MCF 10A (cell line): ENCODE data around the gene OSER1. TPM values are rescaled to one million over a fixed set of nuclear protein-coding genes. Genes with fewer than 3 reads are reported as not detected.
A peak's percentile ranks its signal among the peaks of the same experiment; 100 is the strongest.

Experiments
- BruUV-seq: library from RNA; stranded (reverse); fragments of 400-500 nt; replicated peaks from 2 replicates; lab custom pipeline; 2021; lab: Mats Ljungman, UMichigan
- CTCF ChIA-PET: fragments of 300-600 bp; sonication (Branson Sonifier 250); formaldehyde crosslinking; extraction: SDS; loops from one replicate; lab custom pipeline; 2021; ENCODE audit warnings: antibody characterized with exemption, inconsistent platforms; lab: Yijun Ruan, JAX
- POLR2A ChIA-PET: fragments of 300-600, 350-650 bp; sonication (Branson Sonifier 250); formaldehyde crosslinking; extraction: SDS; loops from one replicate; lab custom pipeline; 2020; ENCODE audit warnings: antibody characterized with exemption, inconsistent platforms; lab: Yijun Ruan, JAX
- DNase-seq: peaks from one replicate; pipeline ENCODE4 v3.0.0-alpha.2; 2018; ENCODE audit not compliant: unreplicated experiment
- H3K27ac Mint-ChIP-seq: one replicate; pipeline ENCODE4 v1.8.0; 2022; ENCODE audit warnings: mild to moderate bottlenecking, low read depth, mixed read lengths; ENCODE audit not compliant: unreplicated experiment
- H3K27me3 Mint-ChIP-seq: one replicate; pipeline ENCODE4 v1.8.0; 2022; ENCODE audit warnings: mixed read lengths; ENCODE audit not compliant: insufficient read depth, unreplicated experiment
- H3K36me3 Mint-ChIP-seq: one replicate; pipeline ENCODE4 v1.8.0; 2022; ENCODE audit warnings: mild to moderate bottlenecking, moderate library complexity, mixed read lengths; ENCODE audit not compliant: insufficient read depth, unreplicated experiment
- H3K4me1 Mint-ChIP-seq: one replicate; pipeline ENCODE4 v1.8.0; 2022; ENCODE audit warnings: mixed read lengths; ENCODE audit not compliant: insufficient read depth, unreplicated experiment
- H3K4me3 Mint-ChIP-seq: one replicate; pipeline ENCODE4 v1.8.0; 2022; ENCODE audit warnings: mild to moderate bottlenecking, moderate library complexity, mixed read lengths; ENCODE audit not compliant: unreplicated experiment
- H3K9me3 Mint-ChIP-seq: one replicate; pipeline ENCODE4 v1.8.0; 2022; ENCODE audit warnings: mixed read lengths; ENCODE audit not compliant: unreplicated experiment
- intact Hi-C: fragments of 100-400 bp; cut with micrococcal nuclease; formaldehyde crosslinking; loops from 2 replicates; pipeline ENCODE4 v1.14.1; 2022
- total RNA-seq: library from RNA; stranded (reverse); gene quantifications from 2 replicates; pipeline ENCODE4 v1.2.3, GENCODE V29; 2022
- TF ChIP-seq, protein P1 (sequence below): fragments of 200-600 bp; IDR thresholded peaks from one replicate; pipeline ENCODE4 v1.8.0; 2022; ENCODE audit warnings: antibody characterized with exemption, mild to moderate bottlenecking; ENCODE audit not compliant: unreplicated experiment

OSER1 gene
- total RNA-seq, 1 experiment from 2014 or later, result 50.8 TPM

DNA sequence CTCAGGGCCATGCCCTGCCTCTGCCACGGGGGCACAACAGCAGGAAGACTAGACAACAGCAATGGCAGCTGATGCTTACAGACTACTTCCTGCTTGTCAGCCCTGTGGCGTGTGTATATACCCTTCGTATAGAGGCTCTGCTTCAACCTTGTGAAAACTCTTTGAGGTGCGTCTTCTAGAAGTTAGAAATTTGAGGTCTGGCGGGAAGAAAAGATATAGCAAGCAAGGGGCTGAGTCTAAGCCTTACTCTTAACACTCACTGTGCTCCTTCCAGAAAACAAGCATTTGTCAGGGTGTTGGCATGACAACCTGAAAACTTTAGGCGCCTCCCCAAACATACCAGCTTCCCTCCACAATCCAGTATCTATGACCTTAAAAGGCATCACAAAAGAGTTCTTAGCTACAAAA is 56.9 kb downstream of the OSER1 start:
- Mint-ChIP-seq H3K36me3 (peaks cover 20% of the 10 kb centered on the region), H3K4me1 (peaks cover 15% of the 10 kb centered on the region), H3K27me3 (no peaks in the 10 kb centered on the region), H3K27ac (no peak overlapping the region), H3K9me3 (peaks cover 2% of the 10 kb centered on the region), H3K4me3 (no peak overlapping the region)
- DNase-seq, result no peak
- TF ChIP-seq, protein P1, sequence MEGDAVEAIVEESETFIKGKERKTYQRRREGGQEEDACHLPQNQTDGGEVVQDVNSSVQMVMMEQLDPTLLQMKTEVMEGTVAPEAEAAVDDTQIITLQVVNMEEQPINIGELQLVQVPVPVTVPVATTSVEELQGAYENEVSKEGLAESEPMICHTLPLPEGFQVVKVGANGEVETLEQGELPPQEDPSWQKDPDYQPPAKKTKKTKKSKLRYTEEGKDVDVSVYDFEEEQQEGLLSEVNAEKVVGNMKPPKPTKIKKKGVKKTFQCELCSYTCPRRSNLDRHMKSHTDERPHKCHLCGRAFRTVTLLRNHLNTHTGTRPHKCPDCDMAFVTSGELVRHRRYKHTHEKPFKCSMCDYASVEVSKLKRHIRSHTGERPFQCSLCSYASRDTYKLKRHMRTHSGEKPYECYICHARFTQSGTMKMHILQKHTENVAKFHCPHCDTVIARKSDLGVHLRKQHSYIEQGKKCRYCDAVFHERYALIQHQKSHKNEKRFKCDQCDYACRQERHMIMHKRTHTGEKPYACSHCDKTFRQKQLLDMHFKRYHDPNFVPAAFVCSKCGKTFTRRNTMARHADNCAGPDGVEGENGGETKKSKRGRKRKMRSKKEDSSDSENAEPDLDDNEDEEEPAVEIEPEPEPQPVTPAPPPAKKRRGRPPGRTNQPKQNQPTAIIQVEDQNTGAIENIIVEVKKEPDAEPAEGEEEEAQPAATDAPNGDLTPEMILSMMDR, result no peak
- intact Hi-C loops, result loop anchor here (2.0 kb wide), 1 partner anchor 35 kb away; no protein-coding TSS in a partner anchor
- POLR2A ChIA-PET, result interaction anchor here (1.0 to 4.3 kb wide), 7 partner anchors 10 to 37 kb away, joined by 3 to 17 read pairs (median 7); partner anchors contain the start of gene JPH2
- CTCF ChIA-PET, result interaction anchor here (0.8 to 4.7 kb wide), 9 partner anchors 10 to 45 kb away, joined by 3 to 51 read pairs (median 3); partner anchors contain the start of gene JPH2
- no TSS peak for BruUV-seq

- POLR2A ChIA-PET, result interaction anchor here (0.6 to 4.3 kb wide), 9 partner anchors 9 to 57 kb away, joined by 3 to 16 read pairs (median 3); no protein-coding TSS in a partner anchor
- Mint-ChIP-seq H3K36me3 (peaks cover 24% of the 10 kb centered on the region), H3K9me3 (no peaks in the 10 kb centered on the region), H3K27me3 (no peaks in the 10 kb centered on the region), H3K27ac (peak overlapping the region; percentile 65), H3K4me1 (peaks cover 15% of the 10 kb centered on the region), H3K4me3 (no peak overlapping the region)
- TF ChIP-seq, protein P1, result no peak
- BruUV-seq, result no TSS peak
- peak; percentile 85 for DNase-seq
- intact Hi-C loops, result no loop called here
- CTCF ChIA-PET, result interaction anchor here (0.6 to 4.7 kb wide), 7 partner anchors 11 to 250 kb away, joined by 3 to 51 read pairs (median 5); partner anchors contain the start of gene JPH2
Measured at GRCh38 chr20:44151621-44152416, 58.8 kb downstream of the OSER1 start.

DNA sequence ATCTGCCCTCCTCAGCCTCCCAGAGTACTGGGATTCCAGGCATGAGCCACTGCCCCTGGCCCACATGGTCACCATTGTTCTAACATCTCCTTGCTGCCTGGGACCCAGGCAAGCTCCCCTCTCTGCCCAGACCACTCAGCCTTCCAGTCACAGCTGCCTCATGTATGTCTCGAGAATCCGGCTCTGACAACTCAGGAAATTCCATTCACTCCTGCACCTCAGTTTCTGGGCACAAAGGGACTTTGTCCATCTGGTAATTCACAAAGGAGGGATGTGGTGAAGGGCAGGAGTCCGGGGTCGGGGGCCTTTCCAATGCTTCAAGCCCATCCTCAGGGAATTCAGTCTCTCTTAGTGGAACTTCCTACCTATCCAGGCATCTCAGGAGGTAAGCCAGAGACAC is 64.3 kb downstream of the OSER1 start:
- intact Hi-C loops, result no loop called here
- ChIA-PET CTCF (interaction anchor here (0.6 to 3.7 kb wide), 3 partner anchors 22 to 44 kb away, joined by 3 to 20 read pairs (median 3); no protein-coding TSS in a partner anchor), POLR2A (no interaction called here)
- no peak for DNase-seq
- H3K27me3 Mint-ChIP-seq, result no peaks in the 10 kb centered on the region
- TF ChIP-seq, protein P1, result no peak
- no peak overlapping the region for H3K4me3 Mint-ChIP-seq
- peaks cover under 1% of the 10 kb centered on the region for H3K4me1 Mint-ChIP-seq
- H3K27ac Mint-ChIP-seq, result peak overlapping the region; percentile 69
- peaks cover 36% of the 10 kb centered on the region for H3K36me3 Mint-ChIP-seq
- no peaks in the 10 kb centered on the region for H3K9me3 Mint-ChIP-seq
- no TSS peak for BruUV-seq

Other genes with a start within 250 kb of the OSER1 start
- 11.1 and 14.7 TPM in 2 replicates for gene JPH2, start 23.6 kb downstream of the OSER1 start, total RNA-seq
- 0.37 TPM in 1 of 2 replicates, not detected in the other for gene GDAP1L1, start 36.5 kb upstream of the OSER1 start, total RNA-seq
- gene FITM2, start 100.4 kb upstream of the OSER1 start, total RNA-seq, result 7.2 and 8.1 TPM in 2 replicates
- not detected in 2 replicates for gene R3HDML, start 126.3 kb upstream of the OSER1 start, total RNA-seq
- 0.22 TPM in 1 of 2 replicates, not detected in the other for gene HNF4A, start 144.9 kb upstream of the OSER1 start, total RNA-seq